ENCODE results near the gene ENOX1. TPM values are rescaled to one million over a fixed set of nuclear protein-coding genes. Genes with fewer than 3 reads are reported as not detected.
"Not testable (repeated sequence)": the region's sequence is repeated elsewhere in the genome, so short reads cannot be mapped to it uniquely, and the experiment has no call there.

The ENOX1 gene
- polyA plus RNA-seq, 1 donor: 3.0 TPM

- no peak overlapping the region for H3K4me3 ChIP-seq (ENCODE audit: low read length)
- H3K36me3 ChIP-seq (ENCODE audit: control insufficient read depth, insufficient read depth, low read length): no peaks in the 10 kb centered on the region
- no peak for DNase-seq
- H3K27ac ChIP-seq (ENCODE audit: low read length): no peak overlapping the region
- no peaks in the 10 kb centered on the region for H3K27me3 ChIP-seq (ENCODE audit: control insufficient read depth, insufficient read depth, low read length)
- H3K9me3 ChIP-seq (ENCODE audit: control insufficient read depth, low read depth, low read length): no peaks in the 10 kb centered on the region
- WGBS (ENCODE audit: insufficient coverage, low lambda C conversion rate): no CpG with 5 or more reads among the region's 3 CpGs
- H3K4me1 ChIP-seq (ENCODE audit: control insufficient read depth, insufficient read depth, low read length): no peaks in the 10 kb centered on the region
Measured at GRCh38 chr13:43424412-43424811, 362.4 kb downstream of the ENOX1 start.

GRCh38 chr13:43422116-43422515 is 364.7 kb downstream of the ENOX1 start:
- Histone ChIP-seq H3K9me3 (ENCODE audit: control insufficient read depth, low read depth, low read length) (peaks cover 2% of the 10 kb centered on the region), H3K4me3 (ENCODE audit: low read length) (no peak overlapping the region), H3K27ac (ENCODE audit: low read length) (no peak overlapping the region), H3K27me3 (ENCODE audit: control insufficient read depth, insufficient read depth, low read length) (no peaks in the 10 kb centered on the region), H3K4me1 (ENCODE audit: control insufficient read depth, insufficient read depth, low read length) (no peaks in the 10 kb centered on the region), H3K36me3 (ENCODE audit: control insufficient read depth, insufficient read depth, low read length) (no peaks in the 10 kb centered on the region)
- no peak for DNase-seq

- not testable (repeated sequence) for H3K4me1 ChIP-seq (ENCODE audit: control insufficient read depth, insufficient read depth, low read length); H3K27me3 ChIP-seq (ENCODE audit: control insufficient read depth, insufficient read depth, low read length); H3K27ac ChIP-seq (ENCODE audit: low read length); DNase-seq; H3K4me3 ChIP-seq (ENCODE audit: low read length); H3K36me3 ChIP-seq (ENCODE audit: control insufficient read depth, insufficient read depth, low read length)
- peaks cover 18% of the 10 kb centered on the region for H3K9me3 ChIP-seq (ENCODE audit: control insufficient read depth, low read depth, low read length)
- WGBS (ENCODE audit: insufficient coverage, low lambda C conversion rate): no CpG with 5 or more reads among the region's 22 CpGs
Measured at GRCh38 chr13:43416842-43417241, 369.9 kb downstream of the ENOX1 start.

GRCh38 chr13:43416408-43416807 is 370.4 kb downstream of the ENOX1 start:
- DNase-seq; H3K36me3 ChIP-seq (ENCODE audit: control insufficient read depth, insufficient read depth, low read length); H3K4me3 ChIP-seq (ENCODE audit: low read length); H3K27me3 ChIP-seq (ENCODE audit: control insufficient read depth, insufficient read depth, low read length); H3K27ac ChIP-seq (ENCODE audit: low read length); H3K4me1 ChIP-seq (ENCODE audit: control insufficient read depth, insufficient read depth, low read length): not testable (repeated sequence)
- WGBS (ENCODE audit: insufficient coverage, low lambda C conversion rate): no CpG with 5 or more reads among the region's 21 CpGs
- H3K9me3 ChIP-seq (ENCODE audit: control insufficient read depth, low read depth, low read length): peaks cover 18% of the 10 kb centered on the region

- no CpG with 5 or more reads among the region's 33 CpGs for WGBS (ENCODE audit: insufficient coverage, low lambda C conversion rate)
- H3K36me3 ChIP-seq (ENCODE audit: control insufficient read depth, insufficient read depth, low read length); DNase-seq: not testable (repeated sequence)
Measured at GRCh38 chr13:43415903-43416391, 370.8 kb downstream of the ENOX1 start.

GRCh38 chr13:43414111-43414510 is 372.7 kb downstream of the ENOX1 start:
- Histone ChIP-seq H3K4me3 (ENCODE audit: low read length) (no peak overlapping the region), H3K36me3 (ENCODE audit: control insufficient read depth, insufficient read depth, low read length) (no peaks in the 10 kb centered on the region), H3K27me3 (ENCODE audit: control insufficient read depth, insufficient read depth, low read length) (no peaks in the 10 kb centered on the region), H3K4me1 (ENCODE audit: control insufficient read depth, insufficient read depth, low read length) (no peaks in the 10 kb centered on the region), H3K27ac (ENCODE audit: low read length) (no peak overlapping the region), H3K9me3 (ENCODE audit: control insufficient read depth, low read depth, low read length) (peaks cover 18% of the 10 kb centered on the region)
- no peak for DNase-seq

More at GRCh38 chr13:43415903-43416391, 370.8 kb downstream of the ENOX1 start:
- not testable (repeated sequence) for H3K27ac ChIP-seq (ENCODE audit: low read length); H3K4me1 ChIP-seq (ENCODE audit: control insufficient read depth, insufficient read depth, low read length); H3K4me3 ChIP-seq (ENCODE audit: low read length); H3K27me3 ChIP-seq (ENCODE audit: control insufficient read depth, insufficient read depth, low read length)
- peaks cover 18% of the 10 kb centered on the region for H3K9me3 ChIP-seq (ENCODE audit: control insufficient read depth, low read depth, low read length)

GRCh38 chr13:43411741-43412140 is 375.0 kb downstream of the ENOX1 start:
- no CpG with 5 or more reads among the region's 9 CpGs for WGBS (ENCODE audit: insufficient coverage, low lambda C conversion rate)
- Histone ChIP-seq H3K36me3 (ENCODE audit: control insufficient read depth, insufficient read depth, low read length) (no peaks in the 10 kb centered on the region), H3K9me3 (ENCODE audit: control insufficient read depth, low read depth, low read length) (peaks cover 12% of the 10 kb centered on the region), H3K27ac (ENCODE audit: low read length) (no peak overlapping the region), H3K27me3 (ENCODE audit: control insufficient read depth, insufficient read depth, low read length) (no peaks in the 10 kb centered on the region), H3K4me1 (ENCODE audit: control insufficient read depth, insufficient read depth, low read length) (no peaks in the 10 kb centered on the region), H3K4me3 (ENCODE audit: low read length) (no peak overlapping the region)
- no peak for DNase-seq

GRCh38 chr13:43411211-43411610 is 375.6 kb downstream of the ENOX1 start:
- no peak for DNase-seq
- Histone ChIP-seq H3K27me3 (ENCODE audit: control insufficient read depth, insufficient read depth, low read length) (no peaks in the 10 kb centered on the region), H3K9me3 (ENCODE audit: control insufficient read depth, low read depth, low read length) (peaks cover 7% of the 10 kb centered on the region), H3K4me1 (ENCODE audit: control insufficient read depth, insufficient read depth, low read length) (no peaks in the 10 kb centered on the region), H3K4me3 (ENCODE audit: low read length) (no peak overlapping the region), H3K36me3 (ENCODE audit: control insufficient read depth, insufficient read depth, low read length) (no peaks in the 10 kb centered on the region), H3K27ac (ENCODE audit: low read length) (no peak overlapping the region)
- WGBS (ENCODE audit: insufficient coverage, low lambda C conversion rate): 100% methylated on average over 1 of the region's 2 CpGs

GRCh38 chr13:43408274-43408673 is 378.5 kb downstream of the ENOX1 start:
- Histone ChIP-seq H3K36me3 (ENCODE audit: control insufficient read depth, insufficient read depth, low read length) (no peaks in the 10 kb centered on the region), H3K27ac (ENCODE audit: low read length) (no peak overlapping the region), H3K9me3 (ENCODE audit: control insufficient read depth, low read depth, low read length) (no peaks in the 10 kb centered on the region), H3K4me3 (ENCODE audit: low read length) (no peak overlapping the region), H3K4me1 (ENCODE audit: control insufficient read depth, insufficient read depth, low read length) (no peaks in the 10 kb centered on the region), H3K27me3 (ENCODE audit: control insufficient read depth, insufficient read depth, low read length) (no peaks in the 10 kb centered on the region)
- 90% methylated on average over 2 of the region's 3 CpGs for WGBS (ENCODE audit: insufficient coverage, low lambda C conversion rate)
- DNase-seq: no peak

- DNase-seq: no peak
- Histone ChIP-seq H3K4me1 (ENCODE audit: control insufficient read depth, insufficient read depth, low read length) (no peaks in the 10 kb centered on the region), H3K4me3 (ENCODE audit: low read length) (no peak overlapping the region), H3K27ac (ENCODE audit: low read length) (no peak overlapping the region), H3K9me3 (ENCODE audit: control insufficient read depth, low read depth, low read length) (no peaks in the 10 kb centered on the region), H3K27me3 (ENCODE audit: control insufficient read depth, insufficient read depth, low read length) (no peaks in the 10 kb centered on the region), H3K36me3 (ENCODE audit: control insufficient read depth, insufficient read depth, low read length) (no peaks in the 10 kb centered on the region)
- WGBS (ENCODE audit: insufficient coverage, low lambda C conversion rate): 100% methylated on average over 1 of the region's 5 CpGs
Measured at GRCh38 chr13:43407023-43407581, 379.7 kb downstream of the ENOX1 start.

- Histone ChIP-seq H3K4me3 (ENCODE audit: low read length) (no peak overlapping the region), H3K36me3 (ENCODE audit: control insufficient read depth, insufficient read depth, low read length) (no peaks in the 10 kb centered on the region), H3K27ac (ENCODE audit: low read length) (no peak overlapping the region), H3K9me3 (ENCODE audit: control insufficient read depth, low read depth, low read length) (no peaks in the 10 kb centered on the region), H3K4me1 (ENCODE audit: control insufficient read depth, insufficient read depth, low read length) (no peaks in the 10 kb centered on the region), H3K27me3 (ENCODE audit: control insufficient read depth, insufficient read depth, low read length) (no peaks in the 10 kb centered on the region)
- WGBS (ENCODE audit: insufficient coverage, low lambda C conversion rate): no CpG with 5 or more reads among the region's 1 CpG
- no peak for DNase-seq
Measured at GRCh38 chr13:43405457-43405856, 381.3 kb downstream of the ENOX1 start.

Measured in large intestine (tissue), 3 donors.